Measurements from ENCODE around the gene ATG101.
A peak's percentile ranks its signal among the peaks of the same experiment; 100 is the strongest.

DNA sequence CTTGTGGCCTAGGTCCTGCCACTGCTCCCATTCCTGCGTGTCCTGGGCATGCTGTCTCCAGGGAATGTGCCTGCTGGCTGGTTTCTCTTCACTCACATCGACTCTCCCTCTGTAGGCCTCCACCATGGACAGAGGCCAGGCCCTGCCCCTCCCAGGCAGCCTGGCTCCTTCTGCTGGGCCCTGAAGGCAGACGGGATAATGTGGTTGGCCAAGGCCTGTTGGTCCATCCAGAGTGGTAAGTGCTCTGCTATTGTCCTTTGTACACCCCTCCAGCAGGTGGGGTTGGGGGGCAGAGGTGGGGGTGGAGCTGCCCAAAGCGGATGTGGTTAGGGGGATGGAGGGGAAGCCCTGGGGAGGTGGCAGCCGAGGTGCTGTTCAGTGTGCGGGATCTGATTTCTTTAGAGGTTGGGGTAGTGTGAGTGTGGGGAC lies 28.1 kb upstream of the ATG101 start:
- no peak for TF ChIP-seq POLR2A (IDR thresholded peaks at IDR 0.05; ENCODE audit: low read depth)
- no peak for TF ChIP-seq CTCF (IDR thresholded peaks at IDR 0.05)
- peak; percentile 48 for TF ChIP-seq POLR2AphosphoS5 (IDR thresholded peaks at IDR 0.05)

Data from esophagus muscularis mucosa (tissue), 3 donors.